IMR-90 (cell line): Measurements from ENCODE around the gene BTBD9.

Source experiments
- BHLHE40 ChIP-seq: fragments of 150-350 bp; IDR thresholded peaks from 2 replicates; pipeline ENCODE4 v1.6.1; 2016; ENCODE audit warnings: mild to moderate bottlenecking, low read depth, low read length
- CEBPB ChIP-seq: IDR thresholded peaks from 2 replicates; pipeline ENCODE4 v1.6.1; 2012; ENCODE audit warnings: low read depth, low read length, improper control_type of control experiment
- CHD1 ChIP-seq: IDR thresholded peaks from 2 replicates; pipeline ENCODE4 v1.6.1; 2012; ENCODE audit warnings: low read depth, low read length, improper control_type of control experiment
- FOS ChIP-seq: fragments of 150-350 bp; IDR thresholded peaks from 2 replicates; pipeline ENCODE4 v1.6.1; 2016; ENCODE audit warnings: low read depth, low read length
- MAZ ChIP-seq: IDR thresholded peaks from 2 replicates; pipeline ENCODE4 v1.6.1; 2012; ENCODE audit warnings: low read depth, mild to moderate bottlenecking, low read length, improper control_type of control experiment, moderate library complexity, borderline replicate concordance
- MXI1 ChIP-seq: IDR thresholded peaks from 2 replicates; pipeline ENCODE4 v1.6.1; 2012; ENCODE audit warnings: low read depth, mild to moderate bottlenecking, low read length, moderate library complexity, borderline replicate concordance
- POLR2A ChIP-seq: IDR thresholded peaks from 2 replicates; pipeline ENCODE4 v1.6.1; 2012; ENCODE audit warnings: mild to moderate bottlenecking, low read depth, low read length
- RAD21 ChIP-seq: IDR thresholded peaks from 2 replicates; pipeline ENCODE4 v1.6.1; 2012; ENCODE audit warnings: low read length, improper control_type of control experiment
- RCOR1 ChIP-seq: IDR thresholded peaks from 2 replicates; pipeline ENCODE4 v1.6.1; 2012; ENCODE audit warnings: mild to moderate bottlenecking, low read length, improper control_type of control experiment; ENCODE audit not compliant: insufficient replicate concordance
- SMC3 ChIP-seq: fragments of 150-350 bp; IDR thresholded peaks from 2 replicates; pipeline ENCODE4 v1.6.1; 2016; ENCODE audit warnings: low read depth, mild to moderate bottlenecking, antibody characterized with exemption, low read length, moderate library complexity
- TF ChIP-seq, protein P1 (sequence below): conservative IDR thresholded peaks from 2 replicates; pipeline ENCODE4 v1.5.1; 2012; ENCODE audit warnings: mild to moderate bottlenecking, low read depth, low read length, improper control_type of control experiment
- TF ChIP-seq, protein P2 (sequence below): fragments of 150-350 bp; IDR thresholded peaks from 2 replicates; pipeline ENCODE4 v1.6.1; 2016; ENCODE audit warnings: low read depth, mild to moderate bottlenecking, low read length, moderate library complexity, borderline replicate concordance
- TF ChIP-seq, protein P3 (sequence below): fragments of 150-350 bp; IDR thresholded peaks from 2 replicates; pipeline ENCODE4 v1.6.1; 2017; ENCODE audit warnings: mild to moderate bottlenecking, antibody characterized with exemption, low read length, low read depth

DNA sequence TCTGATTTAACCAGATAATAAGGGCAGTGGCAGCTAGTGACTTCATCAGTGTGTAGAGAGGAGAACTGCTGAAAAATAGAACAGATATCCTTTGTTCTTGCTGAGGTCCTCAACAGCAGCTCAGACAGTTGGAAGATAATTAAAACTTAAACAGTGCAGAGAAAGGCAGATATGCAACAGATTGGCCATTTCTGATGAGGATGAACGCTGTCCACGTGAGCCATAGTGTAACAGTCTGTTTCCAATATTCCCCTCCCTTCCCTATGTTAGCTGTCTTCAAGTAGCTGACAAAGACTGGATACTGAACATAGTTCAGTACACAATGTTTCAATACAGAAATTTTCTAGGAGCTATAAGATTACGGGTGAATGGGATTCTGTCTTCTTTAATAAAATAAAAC is 291.4 kb downstream of the BTBD9 start:
- TF ChIP-seq MAZ (no peak), FOS (no peak), POLR2A (no peak), RAD21 (no peak), CEBPB (no peak), MXI1 (no peak), RCOR1 (no peak), CHD1 (no peak), SMC3 (no peak), BHLHE40 (no peak)
- TF ChIP-seq, protein P1, sequence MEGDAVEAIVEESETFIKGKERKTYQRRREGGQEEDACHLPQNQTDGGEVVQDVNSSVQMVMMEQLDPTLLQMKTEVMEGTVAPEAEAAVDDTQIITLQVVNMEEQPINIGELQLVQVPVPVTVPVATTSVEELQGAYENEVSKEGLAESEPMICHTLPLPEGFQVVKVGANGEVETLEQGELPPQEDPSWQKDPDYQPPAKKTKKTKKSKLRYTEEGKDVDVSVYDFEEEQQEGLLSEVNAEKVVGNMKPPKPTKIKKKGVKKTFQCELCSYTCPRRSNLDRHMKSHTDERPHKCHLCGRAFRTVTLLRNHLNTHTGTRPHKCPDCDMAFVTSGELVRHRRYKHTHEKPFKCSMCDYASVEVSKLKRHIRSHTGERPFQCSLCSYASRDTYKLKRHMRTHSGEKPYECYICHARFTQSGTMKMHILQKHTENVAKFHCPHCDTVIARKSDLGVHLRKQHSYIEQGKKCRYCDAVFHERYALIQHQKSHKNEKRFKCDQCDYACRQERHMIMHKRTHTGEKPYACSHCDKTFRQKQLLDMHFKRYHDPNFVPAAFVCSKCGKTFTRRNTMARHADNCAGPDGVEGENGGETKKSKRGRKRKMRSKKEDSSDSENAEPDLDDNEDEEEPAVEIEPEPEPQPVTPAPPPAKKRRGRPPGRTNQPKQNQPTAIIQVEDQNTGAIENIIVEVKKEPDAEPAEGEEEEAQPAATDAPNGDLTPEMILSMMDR, result no peak
- TF ChIP-seq, protein P2, sequence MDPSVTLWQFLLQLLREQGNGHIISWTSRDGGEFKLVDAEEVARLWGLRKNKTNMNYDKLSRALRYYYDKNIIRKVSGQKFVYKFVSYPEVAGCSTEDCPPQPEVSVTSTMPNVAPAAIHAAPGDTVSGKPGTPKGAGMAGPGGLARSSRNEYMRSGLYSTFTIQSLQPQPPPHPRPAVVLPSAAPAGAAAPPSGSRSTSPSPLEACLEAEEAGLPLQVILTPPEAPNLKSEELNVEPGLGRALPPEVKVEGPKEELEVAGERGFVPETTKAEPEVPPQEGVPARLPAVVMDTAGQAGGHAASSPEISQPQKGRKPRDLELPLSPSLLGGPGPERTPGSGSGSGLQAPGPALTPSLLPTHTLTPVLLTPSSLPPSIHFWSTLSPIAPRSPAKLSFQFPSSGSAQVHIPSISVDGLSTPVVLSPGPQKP, result no peak
- TF ChIP-seq, protein P3, sequence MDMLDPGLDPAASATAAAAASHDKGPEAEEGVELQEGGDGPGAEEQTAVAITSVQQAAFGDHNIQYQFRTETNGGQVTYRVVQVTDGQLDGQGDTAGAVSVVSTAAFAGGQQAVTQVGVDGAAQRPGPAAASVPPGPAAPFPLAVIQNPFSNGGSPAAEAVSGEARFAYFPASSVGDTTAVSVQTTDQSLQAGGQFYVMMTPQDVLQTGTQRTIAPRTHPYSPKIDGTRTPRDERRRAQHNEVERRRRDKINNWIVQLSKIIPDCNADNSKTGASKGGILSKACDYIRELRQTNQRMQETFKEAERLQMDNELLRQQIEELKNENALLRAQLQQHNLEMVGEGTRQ, result no peak
